ENCODE results near the gene PGRMC2.

DNA sequence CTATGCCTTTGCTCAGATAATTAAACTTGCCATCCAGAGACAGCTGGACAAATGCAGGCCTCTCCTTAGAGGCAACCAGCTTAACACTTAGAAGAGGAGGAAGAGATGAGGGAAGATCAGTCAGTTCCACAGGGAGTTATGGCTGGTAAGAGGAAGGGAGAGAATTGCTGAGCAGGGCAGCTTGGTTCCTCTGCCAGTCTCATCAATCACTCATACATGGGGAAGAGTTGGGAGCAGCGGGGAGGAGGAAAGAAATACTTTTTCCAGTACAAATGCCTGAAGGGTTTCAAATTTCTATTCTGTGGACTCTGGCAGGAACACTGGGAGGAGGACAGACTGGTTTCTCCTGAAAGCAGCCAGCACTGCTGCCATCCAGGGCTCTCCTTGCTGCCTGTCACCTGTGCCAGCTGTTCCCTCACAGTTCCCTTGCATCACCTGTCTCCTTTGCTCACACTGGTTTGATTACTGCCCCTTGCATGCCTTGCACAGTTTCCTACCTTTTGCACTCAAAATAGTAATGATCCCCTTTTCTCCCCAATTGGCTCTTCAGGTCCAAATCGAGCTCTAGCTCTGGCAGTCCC, 59.5 kb downstream of the PGRMC2 start:
- TF ChIP-seq, protein P1, sequence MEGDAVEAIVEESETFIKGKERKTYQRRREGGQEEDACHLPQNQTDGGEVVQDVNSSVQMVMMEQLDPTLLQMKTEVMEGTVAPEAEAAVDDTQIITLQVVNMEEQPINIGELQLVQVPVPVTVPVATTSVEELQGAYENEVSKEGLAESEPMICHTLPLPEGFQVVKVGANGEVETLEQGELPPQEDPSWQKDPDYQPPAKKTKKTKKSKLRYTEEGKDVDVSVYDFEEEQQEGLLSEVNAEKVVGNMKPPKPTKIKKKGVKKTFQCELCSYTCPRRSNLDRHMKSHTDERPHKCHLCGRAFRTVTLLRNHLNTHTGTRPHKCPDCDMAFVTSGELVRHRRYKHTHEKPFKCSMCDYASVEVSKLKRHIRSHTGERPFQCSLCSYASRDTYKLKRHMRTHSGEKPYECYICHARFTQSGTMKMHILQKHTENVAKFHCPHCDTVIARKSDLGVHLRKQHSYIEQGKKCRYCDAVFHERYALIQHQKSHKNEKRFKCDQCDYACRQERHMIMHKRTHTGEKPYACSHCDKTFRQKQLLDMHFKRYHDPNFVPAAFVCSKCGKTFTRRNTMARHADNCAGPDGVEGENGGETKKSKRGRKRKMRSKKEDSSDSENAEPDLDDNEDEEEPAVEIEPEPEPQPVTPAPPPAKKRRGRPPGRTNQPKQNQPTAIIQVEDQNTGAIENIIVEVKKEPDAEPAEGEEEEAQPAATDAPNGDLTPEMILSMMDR (IDR thresholded peaks at IDR 0.05; ENCODE audit: low read depth, low read length): no peak
- no peak for TF ChIP-seq EZH2phosphoT487 (IDR thresholded peaks at IDR 0.05; ENCODE audit: low read depth)

Data from OCI-LY3 (cell line).